Activated naive CD8-positive, alpha-beta T cell treated with anti-CD3 and anti-CD28 coated beads for 36 hours (primary cell): ENCODE measurements around the gene CRIP1. TPM values are rescaled to one million over a fixed set of nuclear protein-coding genes. Genes with fewer than 3 reads are reported as not detected.
A peak's percentile ranks its signal among the peaks of the same experiment; 100 is the strongest.

ENCODE experiments used
- DNase-seq: peaks from one replicate; pipeline ENCODE4 v3.0.0; 2021
- H3K27ac Mint-ChIP-seq: one replicate; pipeline ENCODE4 v1.8.0; 2022; ENCODE audit warnings: mild to moderate bottlenecking, moderate library complexity, mixed read lengths
- H3K27me3 Mint-ChIP-seq: one replicate; pipeline ENCODE4 v1.8.0; 2022; ENCODE audit warnings: mild to moderate bottlenecking, mixed read lengths
- H3K36me3 Mint-ChIP-seq: one replicate; pipeline ENCODE4 v1.8.0; 2021; ENCODE audit warnings: mild to moderate bottlenecking, mixed read lengths
- H3K4me1 Mint-ChIP-seq: one replicate; pipeline ENCODE4 v1.8.0; 2021; ENCODE audit warnings: mixed read lengths
- H3K4me3 Mint-ChIP-seq: one replicate; pipeline ENCODE4 v1.8.0; 2022; ENCODE audit warnings: mild to moderate bottlenecking, moderate library complexity, mixed read lengths
- H3K9me3 Mint-ChIP-seq: one replicate; pipeline ENCODE4 v1.8.0; 2022; ENCODE audit warnings: mixed read lengths
- total RNA-seq, 2 experiments: library from RNA; stranded (reverse); gene quantifications; one replicate each; pipeline ENCODE4 v1.2.3, GENCODE V29; 2021

Gene CRIP1
- total RNA-seq, 2 experiments from 2014 or later, result 82.5 to 87.3 TPM

GRCh38 chr14:105490267-105490571 lies 3.5 kb downstream of the CRIP1 start:
- Mint-ChIP-seq H3K27me3 (peaks cover 3% of the 10 kb centered on the region), H3K36me3 (no peaks in the 10 kb centered on the region), H3K9me3 (no peaks in the 10 kb centered on the region), H3K27ac (peak overlapping the region; percentile 80), H3K4me3 (peak overlapping the region; percentile 74), H3K4me1 (peaks cover 27% of the 10 kb centered on the region)
- no peak for DNase-seq

DNA sequence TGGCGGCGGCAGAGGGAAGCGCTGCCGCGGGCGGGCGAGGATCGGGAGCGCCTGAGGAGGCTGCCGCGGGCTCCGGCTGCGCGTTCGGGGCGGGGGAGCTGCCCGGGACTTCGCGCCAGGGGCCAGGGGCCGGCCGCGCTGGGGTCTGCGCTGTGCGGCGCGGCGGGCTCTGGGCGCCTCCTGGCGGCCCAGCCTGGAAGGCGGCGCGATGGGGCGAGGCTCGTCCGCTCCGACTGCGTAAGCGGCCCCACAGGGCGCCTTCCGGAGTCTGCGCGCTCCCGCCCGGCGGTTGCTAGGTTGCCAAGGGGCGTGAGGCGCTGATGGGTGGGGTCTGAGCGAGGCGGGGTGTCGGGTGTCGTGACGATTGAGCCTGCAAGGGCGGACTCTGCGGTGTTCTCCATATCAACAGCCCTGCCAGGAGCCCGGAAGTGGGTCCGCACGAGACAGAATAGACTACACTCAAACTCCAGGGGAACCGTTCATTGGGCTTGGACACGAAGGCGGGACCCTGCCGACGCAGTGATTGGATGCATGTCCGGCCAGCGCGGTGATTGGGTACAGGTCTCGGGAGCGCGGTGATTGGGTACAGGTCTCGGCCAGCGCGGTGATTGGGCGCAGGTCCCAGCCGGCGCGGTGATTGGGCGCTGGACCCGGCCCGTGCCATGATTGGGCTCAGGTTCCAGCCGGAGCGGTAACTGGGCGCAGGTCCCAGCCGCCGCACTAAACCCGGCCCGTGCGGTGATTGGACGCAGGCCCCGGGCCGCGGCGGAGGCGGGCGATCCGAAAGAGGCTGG lies 4.1 kb downstream of the CRIP1 start, which contains the start of gene TEDC1:
Gene TEDC1 (plus strand): TSS at position 675 of the 794 bp plus-strand sequence. CDS start 130 bp downstream, outside the sequence.
- Mint-ChIP-seq H3K9me3 (no peaks in the 10 kb centered on the region), H3K27ac (peak within 1 kb of the TSS; percentile 90), H3K27me3 (peaks cover 3% of the 10 kb centered on the region), H3K4me3 (peak within 1 kb of the TSS; percentile 79), H3K36me3 (no peaks in the 10 kb centered on the region), H3K4me1 (peaks cover 23% of the 10 kb centered on the region)
- peak; percentile 100 for DNase-seq

- H3K27me3 Mint-ChIP-seq, result peaks cover 3% of the 10 kb centered on the region
- H3K27ac Mint-ChIP-seq, result peak overlapping the region; percentile 90
- no peaks in the 10 kb centered on the region for H3K36me3 Mint-ChIP-seq
- peak; percentile 88 for DNase-seq
- peak overlapping the region; percentile 79 for H3K4me3 Mint-ChIP-seq
- no peaks in the 10 kb centered on the region for H3K9me3 Mint-ChIP-seq
- H3K4me1 Mint-ChIP-seq, result peaks cover 19% of the 10 kb centered on the region
These were observed 4.8 kb downstream of the CRIP1 start for GRCh38 chr14:105491366-105491973.

- no peak for DNase-seq
- Mint-ChIP-seq H3K4me1 (peaks cover 19% of the 10 kb centered on the region), H3K27me3 (no peaks in the 10 kb centered on the region), H3K9me3 (no peaks in the 10 kb centered on the region), H3K27ac (no peak overlapping the region), H3K36me3 (no peaks in the 10 kb centered on the region), H3K4me3 (peak overlapping the region; percentile 79)
These were observed 5.6 kb downstream of the CRIP1 start for GRCh38 chr14:105492031-105492970.

DNA sequence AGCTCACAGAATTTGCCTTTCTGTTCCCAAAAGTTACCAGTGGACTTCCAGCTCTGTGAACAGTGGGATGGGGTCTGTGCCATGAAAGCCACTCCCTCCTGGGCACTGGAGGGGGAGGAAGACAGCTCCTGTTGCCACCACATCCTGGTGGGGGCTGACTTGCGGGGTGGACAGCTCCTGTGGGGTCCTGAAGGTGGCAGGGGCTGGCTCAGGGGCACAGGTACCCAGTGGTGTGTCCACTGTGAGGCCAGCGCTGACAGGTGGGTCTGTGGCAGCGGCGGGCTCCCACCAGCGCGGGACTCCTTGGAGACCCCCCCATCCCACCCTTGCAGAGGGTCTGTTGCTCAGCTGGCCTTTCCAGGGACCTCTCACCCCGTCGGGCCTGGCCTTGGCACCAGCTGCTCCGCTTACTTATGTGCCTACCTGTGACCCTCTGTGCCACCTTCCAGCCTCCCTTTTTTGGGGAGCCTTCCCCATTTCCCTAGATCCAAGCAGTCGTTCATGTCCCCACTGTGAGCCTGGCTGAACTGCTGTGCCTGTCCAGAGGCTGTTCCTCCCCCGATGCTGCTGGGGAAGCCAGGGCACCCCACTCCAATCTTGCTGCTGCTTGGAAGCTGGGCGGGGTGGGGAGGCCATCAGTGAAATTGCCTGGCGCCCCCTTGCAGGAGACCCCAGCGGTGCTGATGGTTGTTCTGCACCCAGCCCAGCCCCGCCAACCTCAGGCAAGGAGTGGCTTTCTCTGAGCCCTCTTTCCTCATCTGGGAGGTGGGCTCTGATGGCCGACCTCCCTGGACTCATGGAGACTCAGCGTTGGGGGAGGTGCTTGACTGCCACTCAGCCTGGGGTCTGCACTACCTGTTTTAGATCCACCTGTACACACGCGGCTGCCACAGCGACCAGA lies 6.5 kb downstream of the CRIP1 start:
- Mint-ChIP-seq H3K4me3 (no peak overlapping the region), H3K36me3 (no peaks in the 10 kb centered on the region), H3K27me3 (no peaks in the 10 kb centered on the region), H3K4me1 (peaks cover 16% of the 10 kb centered on the region), H3K9me3 (no peaks in the 10 kb centered on the region), H3K27ac (no peak overlapping the region)
- no peak for DNase-seq

DNA sequence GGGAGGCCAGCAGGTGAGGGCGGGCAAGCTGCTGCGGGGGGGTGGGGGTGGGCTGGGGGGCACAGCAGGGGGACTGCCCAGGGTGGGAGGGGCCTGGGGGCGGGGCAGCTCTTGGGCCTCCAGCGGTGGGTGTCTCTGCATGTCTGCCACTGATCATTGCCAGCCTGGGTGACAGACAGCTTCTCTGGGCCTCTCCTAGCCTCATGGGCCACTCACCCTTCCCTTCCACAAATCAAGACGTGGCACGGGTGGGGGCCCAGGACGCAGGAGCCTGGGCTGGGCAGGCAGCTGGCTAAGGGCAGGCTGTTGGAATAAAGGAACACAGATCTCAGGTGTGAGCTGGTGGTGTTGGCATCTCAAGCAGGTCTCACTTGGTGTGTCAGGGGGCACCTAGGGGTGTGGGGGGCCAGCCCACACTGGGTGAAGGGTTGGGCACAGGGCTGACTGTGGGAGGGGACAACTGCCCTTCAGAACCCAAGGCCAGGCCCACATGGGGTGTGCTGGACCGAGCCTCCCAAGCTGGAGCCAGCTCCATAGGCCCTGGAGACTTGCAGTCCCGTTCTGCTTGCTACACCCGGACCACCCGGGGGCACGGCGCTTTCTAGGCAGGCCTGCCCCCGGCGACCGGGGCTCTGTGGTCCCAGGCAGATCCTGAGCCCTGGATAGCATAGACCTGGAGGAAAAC lies 7.4 kb downstream of the CRIP1 start:
- Mint-ChIP-seq H3K9me3 (no peaks in the 10 kb centered on the region), H3K27me3 (no peaks in the 10 kb centered on the region), H3K36me3 (no peaks in the 10 kb centered on the region), H3K4me3 (no peak overlapping the region), H3K27ac (no peak overlapping the region), H3K4me1 (peaks cover 11% of the 10 kb centered on the region)
- DNase-seq, result no peak

DNA sequence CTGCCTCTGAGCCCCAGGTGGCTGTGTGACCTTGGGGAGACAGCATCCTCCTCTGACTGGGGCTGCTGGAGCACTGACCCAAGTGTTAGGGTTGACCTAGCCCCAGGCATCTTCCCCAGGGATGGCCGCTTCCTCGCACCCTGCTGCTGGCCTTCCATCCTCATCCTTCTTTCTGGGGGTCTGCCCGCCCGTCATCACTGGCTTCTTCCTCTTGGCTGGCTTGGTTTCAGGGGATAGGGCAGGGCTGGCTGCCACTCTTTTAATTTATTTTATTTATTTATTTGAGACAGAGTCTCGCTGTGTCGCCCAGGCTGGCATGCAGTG lies 7.9 kb downstream of the CRIP1 start:
- Mint-ChIP-seq H3K4me1 (peaks cover 6% of the 10 kb centered on the region), H3K4me3 (no peak overlapping the region), H3K9me3 (no peaks in the 10 kb centered on the region), H3K27ac (no peak overlapping the region), H3K27me3 (no peaks in the 10 kb centered on the region), H3K36me3 (no peaks in the 10 kb centered on the region)
- DNase-seq, result no peak

GRCh38 chr14:105495101-105495989 lies 8.7 kb downstream of the CRIP1 start:
- H3K27me3 Mint-ChIP-seq, result no peaks in the 10 kb centered on the region
- DNase-seq, result no peak
- H3K9me3 Mint-ChIP-seq, result no peaks in the 10 kb centered on the region
- peaks cover 5% of the 10 kb centered on the region for H3K4me1 Mint-ChIP-seq
- no peak overlapping the region for H3K4me3 Mint-ChIP-seq
- no peak overlapping the region for H3K27ac Mint-ChIP-seq
- no peaks in the 10 kb centered on the region for H3K36me3 Mint-ChIP-seq

DNA sequence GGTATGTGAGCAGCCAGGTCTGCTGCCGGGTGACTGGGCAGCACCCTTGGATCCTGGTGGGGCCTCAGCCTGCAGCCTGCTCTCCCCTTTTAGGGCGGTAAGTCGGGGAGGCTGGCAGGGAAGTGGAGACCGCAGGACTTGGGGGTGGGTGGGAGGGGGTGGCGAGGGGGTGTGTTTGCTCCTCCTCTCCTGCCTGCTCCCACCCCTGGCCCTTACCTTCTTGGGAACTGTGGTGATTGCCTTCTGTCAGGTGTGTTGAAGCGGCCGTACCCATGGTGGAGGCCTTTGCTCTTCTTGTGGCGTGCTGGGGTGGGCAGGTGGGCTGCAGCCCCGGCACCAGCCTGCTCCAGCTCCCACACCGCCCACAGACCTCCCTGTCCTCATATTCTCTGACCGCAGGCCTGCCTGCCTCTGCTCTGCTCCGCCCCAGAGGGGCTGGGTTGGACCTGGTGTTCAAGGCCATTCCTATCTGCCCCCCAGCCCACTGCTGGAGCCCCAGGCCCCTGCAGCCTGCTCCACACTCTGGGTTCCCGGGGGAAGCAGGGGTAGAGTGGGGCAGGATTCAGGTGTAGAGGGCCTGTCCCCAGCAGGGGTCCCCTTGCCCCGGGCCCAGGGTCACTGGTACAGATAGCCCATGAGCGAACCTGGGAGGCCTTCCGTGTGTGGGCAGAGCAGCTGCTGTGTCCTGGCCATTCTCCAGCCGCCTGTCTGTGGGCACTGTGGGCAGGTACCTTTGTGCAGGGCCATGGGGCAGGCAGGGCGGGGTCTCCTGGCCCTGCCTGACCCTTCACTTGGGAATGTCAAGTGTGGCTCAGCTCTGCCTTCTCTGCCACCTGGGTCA lies 9.5 kb downstream of the CRIP1 start:
- Mint-ChIP-seq H3K27ac (no peak overlapping the region), H3K36me3 (no peaks in the 10 kb centered on the region), H3K4me1 (peaks cover 5% of the 10 kb centered on the region), H3K9me3 (no peaks in the 10 kb centered on the region), H3K4me3 (no peak overlapping the region), H3K27me3 (no peaks in the 10 kb centered on the region)
- DNase-seq, result no peak

DNA sequence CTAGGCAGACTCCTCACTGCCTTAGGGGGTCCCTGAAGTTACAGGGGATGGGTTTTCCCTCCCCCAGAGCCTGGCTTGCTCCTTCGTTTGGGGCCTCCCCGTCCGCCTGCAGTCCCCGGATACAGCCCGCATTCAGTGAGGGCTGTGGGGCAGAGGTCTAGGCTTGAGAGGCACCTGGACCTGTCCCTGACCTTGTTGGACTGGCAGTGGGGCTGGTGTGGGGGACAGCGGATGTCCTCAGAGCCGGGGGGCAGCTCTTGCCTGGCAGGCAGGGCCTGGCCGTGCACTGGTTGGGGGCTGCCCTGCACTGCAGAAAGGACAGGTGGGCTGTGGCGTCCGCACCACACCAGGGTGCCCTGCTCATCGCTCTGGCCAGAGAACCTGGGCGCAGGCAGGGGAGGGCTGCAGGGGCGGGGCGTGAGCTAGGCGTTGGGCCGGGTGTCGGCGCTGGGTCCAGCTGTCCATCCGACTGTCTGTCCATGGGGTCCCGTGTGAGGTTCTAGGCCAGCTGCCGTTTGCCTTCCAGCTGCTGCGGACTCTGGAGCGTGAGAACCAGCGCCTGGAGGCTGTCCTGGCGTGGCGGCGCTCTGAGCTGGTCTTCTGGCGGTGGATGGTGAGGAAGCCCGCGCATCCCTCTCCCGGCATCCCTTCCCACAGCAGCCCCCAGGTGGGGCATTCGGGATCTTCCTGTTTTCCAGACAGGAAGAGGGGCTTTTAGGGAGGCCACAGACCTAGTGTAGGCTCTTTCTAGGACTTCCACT lies 10.3 kb downstream of the CRIP1 start:
- no peaks in the 10 kb centered on the region for H3K9me3 Mint-ChIP-seq
- H3K4me1 Mint-ChIP-seq, result peaks cover 1% of the 10 kb centered on the region
- no peaks in the 10 kb centered on the region for H3K36me3 Mint-ChIP-seq
- no peaks in the 10 kb centered on the region for H3K27me3 Mint-ChIP-seq
- no peak overlapping the region for H3K4me3 Mint-ChIP-seq
- no peak overlapping the region for H3K27ac Mint-ChIP-seq
- no peak for DNase-seq

DNA sequence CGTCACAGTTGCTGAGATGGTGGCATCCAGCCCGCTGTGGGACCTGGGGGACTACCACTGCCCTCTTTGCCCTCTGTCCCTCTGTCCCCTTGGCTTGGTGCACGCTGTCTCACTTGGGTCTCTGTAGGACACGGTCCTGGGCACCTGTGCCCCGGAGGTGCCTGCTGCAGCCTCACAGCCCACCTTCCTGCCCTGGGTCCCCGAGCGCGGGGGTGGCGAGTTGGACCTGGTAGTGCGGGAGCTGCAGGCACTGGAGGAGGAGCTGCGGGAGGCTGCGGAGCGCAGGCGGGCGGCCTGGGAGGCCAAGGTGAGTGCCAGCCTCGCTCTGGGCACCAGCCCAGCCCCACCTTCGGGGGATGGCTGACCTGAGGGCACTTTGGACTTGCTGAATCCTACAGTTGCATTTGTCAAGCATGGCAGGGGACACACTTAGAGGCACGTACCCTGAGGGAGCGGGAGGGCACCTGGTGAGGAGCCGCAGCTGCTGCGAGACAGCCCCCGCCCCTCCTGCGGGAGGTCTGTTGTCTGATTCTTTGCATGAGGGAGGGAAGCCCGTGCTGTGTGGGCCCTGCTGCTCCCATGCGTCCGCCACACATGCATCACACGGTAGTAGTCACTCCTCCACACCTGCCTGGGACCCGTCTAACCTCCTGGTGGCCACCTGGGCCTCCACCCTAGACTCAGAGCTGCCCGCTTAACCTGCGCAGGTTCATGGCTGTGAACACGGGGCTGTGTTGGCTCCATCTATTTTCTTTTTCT lies 11.2 kb downstream of the CRIP1 start:
- no peaks in the 10 kb centered on the region for H3K4me1 Mint-ChIP-seq
- no peak overlapping the region for H3K27ac Mint-ChIP-seq
- H3K4me3 Mint-ChIP-seq, result no peak overlapping the region
- no peaks in the 10 kb centered on the region for H3K36me3 Mint-ChIP-seq
- no peaks in the 10 kb centered on the region for H3K27me3 Mint-ChIP-seq
- no peak for DNase-seq
- H3K9me3 Mint-ChIP-seq, result no peaks in the 10 kb centered on the region
